ENCODE results near the gene CEP152. TPM values are rescaled to one million over a fixed set of nuclear protein-coding genes. Genes with fewer than 3 reads are reported as not detected.

CEP152 gene
- total and polyA plus RNA-seq, 4 donors, result 3.6 to 6.6 (median 5.2) TPM

DNA sequence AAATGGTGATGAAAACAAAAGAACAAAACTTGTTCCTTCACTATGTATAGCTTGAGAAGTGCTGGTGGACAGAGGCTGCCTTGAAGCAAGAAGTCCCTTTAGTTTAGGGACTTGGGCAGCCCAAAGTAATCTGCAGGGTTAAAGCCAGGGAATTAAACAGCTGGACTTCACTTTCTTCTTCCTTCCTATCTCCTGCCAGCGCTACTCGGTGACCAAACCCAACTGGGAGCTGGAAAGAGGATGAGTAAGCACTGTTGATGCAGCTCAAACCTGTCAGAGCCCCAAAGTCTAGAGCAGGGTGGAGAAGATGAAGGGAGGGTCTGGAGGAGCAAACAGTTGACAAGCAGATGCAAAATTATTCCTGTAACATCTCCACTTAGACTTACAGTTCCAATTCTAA is 92.2 kb downstream of the CEP152 start:
- Histone ChIP-seq H3K27ac (ENCODE audit: low read depth, low read length) (no peak overlapping the region), H3K9me3 (ENCODE audit: control insufficient read depth, insufficient read depth, low read length) (peaks cover 9% of the 10 kb centered on the region), H3K4me3 (ENCODE audit: low read depth, low read length) (no peak overlapping the region), H3K27me3 (ENCODE audit: control insufficient read depth, insufficient read depth, low read length) (no peaks in the 10 kb centered on the region), H3K4me1 (ENCODE audit: control insufficient read depth, insufficient read depth, low read length) (no peaks in the 10 kb centered on the region), H3K36me3 (ENCODE audit: control insufficient read depth, insufficient read depth, low read length) (no peaks in the 10 kb centered on the region)
- DNase-seq (ENCODE audit: low read depth in 4 of 6, low spot score in 6 of 6), result no peak
- no CpG with 5 or more reads among the region's 2 CpGs for whole genome bisulfite sequencing (ENCODE audit: insufficient coverage)

DNA sequence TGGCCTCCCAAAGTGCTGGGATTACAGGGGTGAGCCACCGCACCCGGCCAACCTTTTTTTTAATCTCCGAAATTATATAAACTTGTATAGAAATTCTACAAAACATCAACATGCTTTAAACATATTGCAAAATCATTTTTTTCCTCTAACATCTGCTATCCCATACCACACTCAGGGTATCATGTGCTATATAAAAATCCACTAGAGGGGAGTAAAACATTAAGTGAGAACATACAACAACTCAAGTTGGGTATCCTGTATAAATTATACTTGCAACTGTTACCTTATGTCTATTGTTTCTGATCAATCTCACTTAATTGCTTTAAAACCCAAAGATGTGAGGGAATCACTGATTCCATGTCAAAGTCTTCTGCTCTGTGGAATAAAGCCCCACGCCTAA is 93.4 kb downstream of the CEP152 start:
- no CpG with 5 or more reads among the region's 4 CpGs for WGBS (ENCODE audit: insufficient coverage)
- Histone ChIP-seq H3K4me3 (ENCODE audit: low read depth, low read length) (no peak overlapping the region), H3K27me3 (ENCODE audit: control insufficient read depth, insufficient read depth, low read length) (no peaks in the 10 kb centered on the region), H3K36me3 (ENCODE audit: control insufficient read depth, insufficient read depth, low read length) (no peaks in the 10 kb centered on the region), H3K4me1 (ENCODE audit: control insufficient read depth, insufficient read depth, low read length) (no peaks in the 10 kb centered on the region), H3K27ac (ENCODE audit: low read depth, low read length) (no peak overlapping the region), H3K9me3 (ENCODE audit: control insufficient read depth, insufficient read depth, low read length) (peaks cover 9% of the 10 kb centered on the region)
- DNase-seq (ENCODE audit: low read depth in 4 of 6, low spot score in 6 of 6), result no peak

DNA sequence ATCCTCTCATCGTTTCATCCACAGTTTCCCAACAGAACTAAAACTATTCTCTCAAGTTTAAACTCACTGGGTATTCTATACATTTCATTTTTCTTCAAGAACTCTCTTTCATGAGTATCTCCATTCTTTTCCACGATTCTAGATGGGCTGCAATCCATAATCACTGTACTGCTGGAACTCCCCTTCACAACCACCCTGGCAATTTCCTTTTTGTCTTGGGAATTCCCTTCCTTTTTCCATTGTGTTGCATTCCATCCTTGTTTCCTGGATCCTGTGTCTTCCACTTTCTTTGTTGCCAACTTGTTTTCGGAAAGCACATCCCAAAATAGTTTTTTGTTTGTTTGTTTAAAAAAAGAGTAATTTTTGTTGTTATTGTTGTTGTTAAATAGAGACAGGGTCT is 98.3 kb downstream of the CEP152 start:
- Histone ChIP-seq H3K36me3 (ENCODE audit: control insufficient read depth, insufficient read depth, low read length) (no peaks in the 10 kb centered on the region), H3K4me3 (ENCODE audit: low read depth, low read length) (no peak overlapping the region), H3K4me1 (ENCODE audit: control insufficient read depth, insufficient read depth, low read length) (no peaks in the 10 kb centered on the region), H3K27ac (ENCODE audit: low read depth, low read length) (no peak overlapping the region), H3K9me3 (ENCODE audit: control insufficient read depth, insufficient read depth, low read length) (peaks cover 9% of the 10 kb centered on the region), H3K27me3 (ENCODE audit: control insufficient read depth, insufficient read depth, low read length) (no peaks in the 10 kb centered on the region)
- no peak for DNase-seq (ENCODE audit: low read depth in 4 of 6, low spot score in 6 of 6)
- WGBS (ENCODE audit: insufficient coverage), result 80% methylated on average over 2 of the region's 3 CpGs

DNA sequence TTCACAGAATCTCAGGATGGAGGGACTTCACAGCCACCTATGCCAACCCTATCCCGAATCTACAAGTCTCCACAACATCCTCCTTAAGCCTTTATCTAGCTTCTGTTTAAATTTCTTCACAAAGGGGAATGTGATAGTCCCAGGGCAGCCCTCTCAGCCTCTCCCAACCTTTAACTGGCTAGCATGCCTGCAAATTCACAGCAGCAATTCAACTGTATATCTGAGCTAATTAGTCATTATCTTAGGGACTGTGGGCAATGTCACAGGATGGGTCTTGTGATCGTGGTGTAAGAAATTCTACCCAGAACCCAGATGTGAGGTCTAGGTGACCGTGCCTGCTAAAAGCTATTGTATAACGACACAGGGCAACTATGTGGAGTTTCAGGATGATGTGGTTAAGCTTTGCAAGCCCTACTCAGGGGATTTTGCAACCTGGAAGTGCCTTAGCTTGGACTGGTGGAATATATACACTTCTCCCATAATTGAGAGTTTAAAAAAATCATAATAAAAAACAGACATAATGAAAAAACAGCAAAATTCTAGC is 99.8 kb downstream of the CEP152 start:
- 91% methylated on average over 4 of the region's 4 CpGs for WGBS (ENCODE audit: insufficient coverage)
- Histone ChIP-seq H3K36me3 (ENCODE audit: control insufficient read depth, insufficient read depth, low read length) (no peaks in the 10 kb centered on the region), H3K27ac (ENCODE audit: low read depth, low read length) (no peak overlapping the region), H3K9me3 (ENCODE audit: control insufficient read depth, insufficient read depth, low read length) (peaks cover 5% of the 10 kb centered on the region), H3K4me1 (ENCODE audit: control insufficient read depth, insufficient read depth, low read length) (no peaks in the 10 kb centered on the region), H3K4me3 (ENCODE audit: low read depth, low read length) (no peak overlapping the region), H3K27me3 (ENCODE audit: control insufficient read depth, insufficient read depth, low read length) (no peaks in the 10 kb centered on the region)
- DNase-seq (ENCODE audit: low read depth in 4 of 6, low spot score in 6 of 6), result no peak

DNA sequence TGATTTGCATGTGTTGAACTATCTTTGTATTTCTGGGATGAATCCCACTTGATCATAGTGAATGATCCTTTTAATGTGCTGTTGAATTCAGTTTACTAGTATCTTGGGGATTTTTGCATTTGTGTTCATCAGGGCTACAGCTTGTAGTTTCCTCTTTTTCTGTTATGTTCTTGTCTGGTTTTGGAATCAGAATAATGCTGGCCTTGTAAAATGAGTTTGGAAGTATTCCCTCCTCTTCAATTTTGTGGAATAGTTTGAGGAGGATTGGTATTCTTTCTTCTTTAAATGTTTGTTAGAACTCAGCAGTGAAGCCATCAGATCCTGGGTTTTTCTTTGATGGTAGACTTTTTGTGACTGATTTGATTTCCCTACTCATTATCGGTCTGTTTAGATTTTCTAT is 102.2 kb downstream of the CEP152 start:
- H3K4me3 ChIP-seq (ENCODE audit: low read depth, low read length), result no peak overlapping the region
- no peaks in the 10 kb centered on the region for H3K36me3 ChIP-seq (ENCODE audit: control insufficient read depth, insufficient read depth, low read length)
- DNase-seq (ENCODE audit: low read depth in 4 of 6, low spot score in 6 of 6), result no peak
- H3K27me3 ChIP-seq (ENCODE audit: control insufficient read depth, insufficient read depth, low read length), result no peaks in the 10 kb centered on the region
- H3K27ac ChIP-seq (ENCODE audit: low read depth, low read length), result no peak overlapping the region
- no peaks in the 10 kb centered on the region for H3K4me1 ChIP-seq (ENCODE audit: control insufficient read depth, insufficient read depth, low read length)
- peaks cover 2% of the 10 kb centered on the region for H3K9me3 ChIP-seq (ENCODE audit: control insufficient read depth, insufficient read depth, low read length)
- whole genome bisulfite sequencing (ENCODE audit: insufficient coverage), result no CpG with 5 or more reads among the region's 1 CpG

DNA sequence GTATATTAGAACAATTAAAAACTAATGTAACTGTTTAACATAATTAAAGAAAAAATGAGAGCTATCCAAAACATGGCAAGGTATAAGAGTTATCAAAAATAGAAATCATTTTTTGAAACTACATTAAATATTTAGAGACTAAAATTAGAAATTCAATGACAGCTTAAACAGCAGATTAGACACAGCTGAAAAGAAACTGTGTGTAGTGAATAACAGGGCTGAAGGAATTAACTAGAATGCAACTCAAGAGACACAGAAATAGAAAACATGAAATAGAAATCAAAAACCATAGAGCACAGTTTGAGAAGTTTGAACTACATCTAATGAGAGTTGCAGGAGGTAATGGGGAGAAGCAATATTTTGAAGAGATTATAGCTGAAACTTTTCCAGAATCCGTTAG is 105.5 kb downstream of the CEP152 start:
- Histone ChIP-seq H3K4me1 (ENCODE audit: control insufficient read depth, insufficient read depth, low read length) (no peaks in the 10 kb centered on the region), H3K9me3 (ENCODE audit: control insufficient read depth, insufficient read depth, low read length) (peaks cover 2% of the 10 kb centered on the region), H3K27ac (ENCODE audit: low read depth, low read length) (no peak overlapping the region), H3K27me3 (ENCODE audit: control insufficient read depth, insufficient read depth, low read length) (no peaks in the 10 kb centered on the region), H3K4me3 (ENCODE audit: low read depth, low read length) (no peak overlapping the region), H3K36me3 (ENCODE audit: control insufficient read depth, insufficient read depth, low read length) (no peaks in the 10 kb centered on the region)
- WGBS (ENCODE audit: insufficient coverage), result no CpG with 5 or more reads among the region's 1 CpG
- DNase-seq (ENCODE audit: low read depth in 4 of 6, low spot score in 6 of 6), result no peak

DNA sequence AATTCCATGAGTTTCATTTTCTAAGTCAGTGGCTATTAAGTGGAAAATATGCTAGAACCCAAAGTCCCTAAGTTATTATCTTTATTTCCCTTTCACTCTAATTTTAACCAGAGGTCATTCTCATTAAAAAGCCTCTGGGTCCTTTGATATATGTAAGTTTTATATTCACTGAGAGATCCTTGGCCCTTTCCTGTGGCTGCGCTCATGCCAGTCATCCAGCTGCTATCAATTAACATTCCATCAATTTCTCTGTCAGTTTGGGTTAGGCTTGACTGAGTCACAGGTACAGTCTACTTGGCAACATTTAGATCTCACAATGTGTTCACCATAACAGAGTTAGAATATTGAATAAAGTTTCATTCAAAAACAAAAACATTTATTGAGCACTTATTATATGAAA is 107.3 kb downstream of the CEP152 start:
- peaks cover 2% of the 10 kb centered on the region for H3K9me3 ChIP-seq (ENCODE audit: control insufficient read depth, insufficient read depth, low read length)
- H3K27me3 ChIP-seq (ENCODE audit: control insufficient read depth, insufficient read depth, low read length), result no peaks in the 10 kb centered on the region
- no peak overlapping the region for H3K27ac ChIP-seq (ENCODE audit: low read depth, low read length)
- H3K36me3 ChIP-seq (ENCODE audit: control insufficient read depth, insufficient read depth, low read length), result no peaks in the 10 kb centered on the region
- DNase-seq (ENCODE audit: low read depth in 4 of 6, low spot score in 6 of 6), result no peak
- no peaks in the 10 kb centered on the region for H3K4me1 ChIP-seq (ENCODE audit: control insufficient read depth, insufficient read depth, low read length)
- WGBS (ENCODE audit: insufficient coverage), result no CpG with 5 or more reads among the region's 1 CpG
- H3K4me3 ChIP-seq (ENCODE audit: low read depth, low read length), result no peak overlapping the region

DNA sequence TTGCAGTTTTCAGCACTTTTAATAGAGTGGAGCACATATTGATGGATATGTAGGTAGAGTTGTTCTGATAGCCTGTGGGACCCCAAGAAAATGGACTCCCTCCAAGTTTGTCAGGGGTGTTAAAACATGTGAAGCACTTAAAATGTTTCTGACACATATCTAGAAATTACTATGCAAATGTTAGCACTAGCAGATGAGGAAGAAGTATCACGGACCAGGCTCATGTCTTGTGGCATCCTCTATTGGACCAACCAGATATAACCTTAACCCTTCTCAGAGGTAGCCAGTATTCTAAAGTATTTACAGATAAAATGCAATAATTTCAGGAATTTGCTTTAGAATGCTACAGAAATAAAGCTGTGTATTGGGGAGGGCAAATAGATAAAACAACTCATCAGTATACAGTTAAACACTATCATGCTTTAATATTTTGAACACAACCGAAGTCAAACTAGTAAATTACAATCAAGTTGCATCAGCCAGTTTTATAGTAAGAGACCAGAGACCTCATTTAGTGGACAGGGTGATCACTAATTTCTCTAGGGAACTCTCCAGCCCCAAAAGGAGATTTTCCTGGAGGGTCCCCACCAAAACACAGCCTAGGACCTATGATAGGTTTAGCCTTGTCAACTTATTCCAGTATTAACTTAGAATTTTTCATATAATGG is 108.2 kb downstream of the CEP152 start:
- no peaks in the 10 kb centered on the region for H3K4me1 ChIP-seq (ENCODE audit: control insufficient read depth, insufficient read depth, low read length)
- H3K27me3 ChIP-seq (ENCODE audit: control insufficient read depth, insufficient read depth, low read length), result no peaks in the 10 kb centered on the region
- no peak overlapping the region for H3K27ac ChIP-seq (ENCODE audit: low read depth, low read length)
- DNase-seq (ENCODE audit: low read depth in 4 of 6, low spot score in 6 of 6), result no peak
- no peak overlapping the region for H3K4me3 ChIP-seq (ENCODE audit: low read depth, low read length)
- H3K36me3 ChIP-seq (ENCODE audit: control insufficient read depth, insufficient read depth, low read length), result no peaks in the 10 kb centered on the region
- no CpG with 5 or more reads among the region's 2 CpGs for WGBS (ENCODE audit: insufficient coverage)
- H3K9me3 ChIP-seq (ENCODE audit: control insufficient read depth, insufficient read depth, low read length), result peaks cover 2% of the 10 kb centered on the region

DNA sequence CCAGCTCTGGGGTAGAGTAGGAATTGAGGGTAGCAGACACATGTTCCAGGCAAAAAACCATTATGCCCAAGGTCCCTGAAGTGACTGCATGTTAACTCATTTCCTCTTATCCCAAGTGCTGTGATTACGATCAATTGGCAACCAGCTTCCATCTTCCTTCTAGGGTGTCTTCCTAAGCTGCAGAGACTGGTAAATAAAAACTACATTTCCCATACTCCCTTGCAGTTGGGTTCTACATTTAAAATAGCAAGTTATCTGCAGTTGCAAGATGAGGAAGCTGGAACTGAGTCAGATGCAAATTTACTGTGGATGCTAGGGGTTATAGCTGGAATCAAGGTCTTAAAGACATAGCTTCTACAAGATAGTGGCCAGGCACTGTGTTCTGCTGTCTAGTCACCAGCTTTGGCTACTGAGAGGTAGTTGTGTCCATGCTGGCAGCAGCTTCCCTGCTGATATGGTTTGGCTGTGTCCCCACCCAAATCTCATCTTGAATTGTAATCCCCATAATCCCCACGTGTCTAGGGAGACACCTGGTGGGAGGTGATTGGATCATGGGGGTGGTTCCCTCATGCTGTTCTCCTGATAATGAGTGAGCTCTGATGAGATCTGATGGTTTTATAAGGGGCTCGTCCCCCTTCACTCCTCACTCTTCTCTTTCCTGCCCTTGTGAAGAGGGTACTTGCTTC is 114.1 kb downstream of the CEP152 start:
- DNase-seq (ENCODE audit: low read depth in 4 of 6, low spot score in 6 of 6), result peak in 1 of 6 donors; percentile 2
- H3K36me3 ChIP-seq (ENCODE audit: control insufficient read depth, insufficient read depth, low read length), result no peaks in the 10 kb centered on the region
- no peaks in the 10 kb centered on the region for H3K9me3 ChIP-seq (ENCODE audit: control insufficient read depth, insufficient read depth, low read length)
- no peak overlapping the region for H3K4me3 ChIP-seq (ENCODE audit: low read depth, low read length)
- no peaks in the 10 kb centered on the region for H3K27me3 ChIP-seq (ENCODE audit: control insufficient read depth, insufficient read depth, low read length)
- WGBS (ENCODE audit: insufficient coverage), result 0% methylated on average over 1 of the region's 3 CpGs
- H3K4me1 ChIP-seq (ENCODE audit: control insufficient read depth, insufficient read depth, low read length), result no peaks in the 10 kb centered on the region
- H3K27ac ChIP-seq (ENCODE audit: low read depth, low read length), result no peak overlapping the region
